Fibroblast of villous mesenchyme (primary cell): ENCODE measurements around the gene MYO10. TPM values are rescaled to one million over a fixed set of nuclear protein-coding genes. Genes with fewer than 3 reads are reported as not detected.

Experiments used
- DNase-seq: peaks from one replicate; pipeline ENCODE4 v3.0.0-alpha.2; 2010; ENCODE audit warnings: low read depth
- H3K4me3 ChIP-seq: 2 replicates; pipeline ENCODE4 v1.5.1; 2011; ENCODE audit warnings: low read depth, mild to moderate bottlenecking, low read length
- total RNA-seq: library from RNA; depleted of rRNA; stranded (reverse); fragments of >200 nt; gene quantifications from 2 replicates; pipeline ENCODE4 v1.2.3, GENCODE V29; 2012
- TF ChIP-seq, protein P1 (sequence below): IDR thresholded peaks from 2 replicates; pipeline ENCODE4 v1.5.1; 2012; ENCODE audit warnings: low read depth, mild to moderate bottlenecking, low read length; ENCODE audit not compliant: insufficient read depth

MYO10 gene
- total RNA-seq, 1 donor, result 36.7 TPM

DNA sequence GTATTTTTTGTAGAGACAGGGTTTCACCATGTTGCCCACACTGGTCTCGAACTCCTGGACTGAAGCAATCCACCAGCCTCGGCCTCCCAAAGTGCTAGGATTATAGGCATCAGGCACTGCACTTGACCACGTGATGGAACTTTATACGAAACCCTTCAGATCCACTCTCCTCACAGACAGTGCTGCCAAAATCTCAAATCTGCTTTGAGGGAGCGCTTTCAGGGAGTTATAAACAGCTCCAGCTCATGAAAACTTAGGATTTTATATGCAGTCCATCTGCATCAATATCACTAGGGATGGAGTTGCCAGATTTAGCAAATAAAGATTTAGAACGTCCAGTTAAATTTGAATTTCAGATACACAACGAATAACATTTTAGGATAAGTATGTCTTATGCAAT lies 25.0 kb upstream of the MYO10 start:
- TF ChIP-seq, protein P1, sequence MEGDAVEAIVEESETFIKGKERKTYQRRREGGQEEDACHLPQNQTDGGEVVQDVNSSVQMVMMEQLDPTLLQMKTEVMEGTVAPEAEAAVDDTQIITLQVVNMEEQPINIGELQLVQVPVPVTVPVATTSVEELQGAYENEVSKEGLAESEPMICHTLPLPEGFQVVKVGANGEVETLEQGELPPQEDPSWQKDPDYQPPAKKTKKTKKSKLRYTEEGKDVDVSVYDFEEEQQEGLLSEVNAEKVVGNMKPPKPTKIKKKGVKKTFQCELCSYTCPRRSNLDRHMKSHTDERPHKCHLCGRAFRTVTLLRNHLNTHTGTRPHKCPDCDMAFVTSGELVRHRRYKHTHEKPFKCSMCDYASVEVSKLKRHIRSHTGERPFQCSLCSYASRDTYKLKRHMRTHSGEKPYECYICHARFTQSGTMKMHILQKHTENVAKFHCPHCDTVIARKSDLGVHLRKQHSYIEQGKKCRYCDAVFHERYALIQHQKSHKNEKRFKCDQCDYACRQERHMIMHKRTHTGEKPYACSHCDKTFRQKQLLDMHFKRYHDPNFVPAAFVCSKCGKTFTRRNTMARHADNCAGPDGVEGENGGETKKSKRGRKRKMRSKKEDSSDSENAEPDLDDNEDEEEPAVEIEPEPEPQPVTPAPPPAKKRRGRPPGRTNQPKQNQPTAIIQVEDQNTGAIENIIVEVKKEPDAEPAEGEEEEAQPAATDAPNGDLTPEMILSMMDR, result no peak
- DNase-seq, result no peak
- H3K4me3 ChIP-seq, result no peak overlapping the region

- H3K4me3 ChIP-seq, result no peak overlapping the region
- TF ChIP-seq, protein P1, result no peak
- peak; percentile 60 for DNase-seq
Measured at GRCh38 chr5:16957304-16958196, 21.5 kb upstream of the MYO10 start.

GRCh38 chr5:16953729-16954128 lies 17.6 kb upstream of the MYO10 start:
- TF ChIP-seq, protein P1, result no peak
- H3K4me3 ChIP-seq, result no peak overlapping the region
- no peak for DNase-seq

- TF ChIP-seq, protein P1, result no peak
- no peak for DNase-seq
- no peak overlapping the region for H3K4me3 ChIP-seq
Measured at GRCh38 chr5:16952968-16953671, 17.0 kb upstream of the MYO10 start.

DNA sequence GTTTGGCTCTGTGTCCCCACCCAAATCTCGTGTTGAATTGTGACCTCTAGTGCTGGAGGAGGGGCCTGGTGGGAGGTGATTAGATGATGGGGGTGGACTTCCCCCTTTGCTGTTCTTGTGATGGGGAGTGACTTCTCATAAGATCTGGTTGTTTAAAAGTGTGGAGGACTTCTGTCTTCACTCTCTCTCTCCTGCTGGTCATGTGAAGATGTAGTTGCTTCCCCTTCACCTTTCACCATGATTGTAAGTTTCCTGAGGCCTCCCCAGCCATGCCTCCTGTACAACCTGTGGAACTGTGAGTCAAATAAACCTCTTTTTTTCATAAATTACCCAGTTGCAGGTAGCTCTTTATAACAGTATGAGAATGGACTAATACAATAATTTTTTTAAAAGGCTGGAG lies 10.6 kb upstream of the MYO10 start:
- no peak for DNase-seq
- TF ChIP-seq, protein P1, result no peak
- H3K4me3 ChIP-seq, result no peak overlapping the region

GRCh38 chr5:16944816-16945562 lies 8.9 kb upstream of the MYO10 start:
- TF ChIP-seq, protein P1, result no peak
- no peak for DNase-seq
- H3K4me3 ChIP-seq, result no peak overlapping the region
